ENCODE measurements around the gene POC5.

POC5 gene

DNA sequence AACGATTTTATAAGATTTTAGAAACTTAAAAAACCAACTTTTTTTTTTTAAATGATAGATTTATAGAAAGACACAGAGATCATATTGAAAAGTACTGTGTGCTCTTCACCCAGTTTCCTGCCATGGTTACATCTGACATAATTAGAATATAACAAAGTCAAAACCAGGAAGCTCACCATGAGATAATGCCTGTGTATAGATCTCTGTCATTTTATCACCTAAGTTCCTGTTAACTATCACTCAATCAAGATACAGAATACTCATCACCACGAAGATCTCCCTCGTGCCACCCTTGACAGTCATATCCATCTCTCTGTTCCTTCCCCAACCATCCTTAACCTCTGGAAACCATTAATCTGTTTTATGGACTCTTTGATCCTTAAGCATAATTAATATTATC lies 39.1 kb downstream of the POC5 start:
- H3K36me3 ChIP-seq (ENCODE audit: low read length) = peaks cover 28% of the 10 kb centered on the region; the same call in 1 of the 2 replicates
- TF ChIP-seq, protein P1, sequence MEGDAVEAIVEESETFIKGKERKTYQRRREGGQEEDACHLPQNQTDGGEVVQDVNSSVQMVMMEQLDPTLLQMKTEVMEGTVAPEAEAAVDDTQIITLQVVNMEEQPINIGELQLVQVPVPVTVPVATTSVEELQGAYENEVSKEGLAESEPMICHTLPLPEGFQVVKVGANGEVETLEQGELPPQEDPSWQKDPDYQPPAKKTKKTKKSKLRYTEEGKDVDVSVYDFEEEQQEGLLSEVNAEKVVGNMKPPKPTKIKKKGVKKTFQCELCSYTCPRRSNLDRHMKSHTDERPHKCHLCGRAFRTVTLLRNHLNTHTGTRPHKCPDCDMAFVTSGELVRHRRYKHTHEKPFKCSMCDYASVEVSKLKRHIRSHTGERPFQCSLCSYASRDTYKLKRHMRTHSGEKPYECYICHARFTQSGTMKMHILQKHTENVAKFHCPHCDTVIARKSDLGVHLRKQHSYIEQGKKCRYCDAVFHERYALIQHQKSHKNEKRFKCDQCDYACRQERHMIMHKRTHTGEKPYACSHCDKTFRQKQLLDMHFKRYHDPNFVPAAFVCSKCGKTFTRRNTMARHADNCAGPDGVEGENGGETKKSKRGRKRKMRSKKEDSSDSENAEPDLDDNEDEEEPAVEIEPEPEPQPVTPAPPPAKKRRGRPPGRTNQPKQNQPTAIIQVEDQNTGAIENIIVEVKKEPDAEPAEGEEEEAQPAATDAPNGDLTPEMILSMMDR (IDR thresholded peaks at IDR 0.05; ENCODE audit: insufficient read depth, low read length, poor library complexity, severe bottlenecking) = no peak
- no peak for TF ChIP-seq EZH2phosphoT487 (conservative IDR thresholded peaks at IDR 0.05; ENCODE audit: low read length)

DNA sequence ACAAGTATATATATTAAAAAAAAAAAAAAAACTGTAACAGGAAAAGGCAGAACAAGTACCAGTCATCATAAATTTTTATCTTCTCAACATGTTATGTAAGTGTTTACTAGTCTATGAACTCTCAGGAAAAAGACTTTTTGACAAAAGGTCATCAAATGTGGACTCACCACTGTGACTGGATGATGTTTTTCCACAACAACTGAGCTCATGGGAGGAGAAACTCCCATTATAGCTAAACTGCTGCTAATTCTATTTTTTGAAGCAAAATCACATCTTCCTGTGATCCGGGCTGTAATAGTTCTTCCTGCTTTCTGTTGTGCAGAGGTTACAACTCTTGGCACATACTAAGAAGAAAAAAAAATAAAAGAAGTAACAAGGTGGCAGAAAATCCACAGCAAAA lies 39.6 kb downstream of the POC5 start:
- Histone ChIP-seq H3K4me2 (ENCODE audit: low read depth, low read length, poor library complexity, severe bottlenecking) (no peak overlapping the region), H3K9ac (ENCODE audit: low read length) (no peak overlapping the region), H3K27me3 (ENCODE audit: low read length) (no peaks in the 10 kb centered on the region), H3K4me3 (ENCODE audit: insufficient read depth, low read length, poor library complexity, severe bottlenecking) (no peak overlapping the region), H3K9me3 (ENCODE audit: insufficient read depth, low read length) (no peaks in the 10 kb centered on the region), H3K79me2 (ENCODE audit: insufficient read depth, low read length) (no peaks in the 10 kb centered on the region), H3K9me2 (replicated peaks; ENCODE audit: insufficient read depth, low read length) (no peaks in the 10 kb centered on the region), H4K20me1 (ENCODE audit: low read depth, low read length) (no peaks in the 10 kb centered on the region), H3F3A (ENCODE audit: insufficient read depth) (peaks cover 8% of the 10 kb centered on the region), H3K36me3 (ENCODE audit: low read length) (peaks cover 29% of the 10 kb centered on the region; the same call in 1 of the 2 replicates), H3K27ac (ENCODE audit: low read depth, low read length) (no peak overlapping the region), H2AFZ (ENCODE audit: low read depth, low read length, severe bottlenecking) (no peak overlapping the region)
- no peak for TF ChIP-seq EZH2phosphoT487 (conservative IDR thresholded peaks at IDR 0.05; ENCODE audit: low read length)
- TF ChIP-seq, protein P1 (IDR thresholded peaks at IDR 0.05; ENCODE audit: insufficient read depth, low read length, poor library complexity, severe bottlenecking) = no peak

More for the DNA sequence above, 39.1 kb downstream of the POC5 start:
- H3K4me2 ChIP-seq (ENCODE audit: low read depth, low read length, poor library complexity, severe bottlenecking) = no peak overlapping the region
- no peak overlapping the region for H2AFZ ChIP-seq (ENCODE audit: low read depth, low read length, severe bottlenecking)
- H4K20me1 ChIP-seq (ENCODE audit: low read depth, low read length) = no peaks in the 10 kb centered on the region
- no peak overlapping the region for H3K27ac ChIP-seq (ENCODE audit: low read depth, low read length)
- H3K27me3 ChIP-seq (ENCODE audit: low read length) = no peaks in the 10 kb centered on the region
- H3K9ac ChIP-seq (ENCODE audit: low read length) = no peak overlapping the region
- H3K4me3 ChIP-seq (ENCODE audit: insufficient read depth, low read length, poor library complexity, severe bottlenecking) = no peak overlapping the region
- H3K9me3 ChIP-seq (ENCODE audit: insufficient read depth, low read length) = no peaks in the 10 kb centered on the region
- H3F3A ChIP-seq (ENCODE audit: insufficient read depth) = peaks cover 8% of the 10 kb centered on the region
- H3K79me2 ChIP-seq (ENCODE audit: insufficient read depth, low read length) = no peaks in the 10 kb centered on the region
- H3K9me2 ChIP-seq (replicated peaks; ENCODE audit: insufficient read depth, low read length) = no peaks in the 10 kb centered on the region

DNA sequence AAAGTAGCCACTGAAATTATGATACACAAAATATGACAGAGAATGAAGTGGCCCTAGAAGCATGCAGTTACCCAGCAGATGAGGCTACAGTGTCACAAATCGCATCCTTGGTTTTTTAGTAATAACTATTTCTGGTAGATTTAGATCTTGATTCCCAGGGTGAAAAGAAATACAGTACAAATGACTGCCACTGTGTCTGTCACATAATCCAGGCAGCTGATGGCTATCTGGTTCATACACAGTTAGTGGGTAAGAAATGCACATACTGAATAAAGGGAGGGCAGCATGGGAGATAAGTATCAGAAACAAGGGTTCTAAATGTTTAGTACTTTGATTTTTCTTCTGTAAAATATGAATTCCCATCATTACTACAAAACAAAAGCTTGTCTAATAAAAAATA lies 41.5 kb downstream of the POC5 start:
- no peak for TF ChIP-seq EZH2phosphoT487 (conservative IDR thresholded peaks at IDR 0.05; ENCODE audit: low read length)
- TF ChIP-seq, protein P1 (IDR thresholded peaks at IDR 0.05; ENCODE audit: insufficient read depth, low read length, poor library complexity, severe bottlenecking) = no peak

More for the DNA sequence above, 41.5 kb downstream of the POC5 start:
- Histone ChIP-seq H3K36me3 (ENCODE audit: low read length) (peaks cover 29% of the 10 kb centered on the region; the same call in 1 of the 2 replicates), H3K4me2 (ENCODE audit: low read depth, low read length, poor library complexity, severe bottlenecking) (no peak overlapping the region), H3K79me2 (ENCODE audit: insufficient read depth, low read length) (no peaks in the 10 kb centered on the region), H3K9me3 (ENCODE audit: insufficient read depth, low read length) (no peaks in the 10 kb centered on the region), H2AFZ (ENCODE audit: low read depth, low read length, severe bottlenecking) (no peak overlapping the region), H3K27ac (ENCODE audit: low read depth, low read length) (no peak overlapping the region), H3F3A (ENCODE audit: insufficient read depth) (no peaks in the 10 kb centered on the region; the same call in none of the 2 replicates), H3K9me2 (replicated peaks; ENCODE audit: insufficient read depth, low read length) (no peaks in the 10 kb centered on the region), H4K20me1 (ENCODE audit: low read depth, low read length) (no peaks in the 10 kb centered on the region), H3K27me3 (ENCODE audit: low read length) (no peaks in the 10 kb centered on the region), H3K4me3 (ENCODE audit: insufficient read depth, low read length, poor library complexity, severe bottlenecking) (no peak overlapping the region), H3K9ac (ENCODE audit: low read length) (no peak overlapping the region)

All from SU-DHL-6 (cell line).